HG02981 (cell line): ENCODE measurements around the gene NDC1.

Source experiments
- ATAC-seq: cut with Tn5 transposase; IDR thresholded peaks from one replicate; pipeline ENCODE4 v1.9.1; 2021; ENCODE audit warnings: mild to moderate bottlenecking, moderate library complexity; ENCODE audit not compliant: unreplicated experiment

NDC1 gene

DNA sequence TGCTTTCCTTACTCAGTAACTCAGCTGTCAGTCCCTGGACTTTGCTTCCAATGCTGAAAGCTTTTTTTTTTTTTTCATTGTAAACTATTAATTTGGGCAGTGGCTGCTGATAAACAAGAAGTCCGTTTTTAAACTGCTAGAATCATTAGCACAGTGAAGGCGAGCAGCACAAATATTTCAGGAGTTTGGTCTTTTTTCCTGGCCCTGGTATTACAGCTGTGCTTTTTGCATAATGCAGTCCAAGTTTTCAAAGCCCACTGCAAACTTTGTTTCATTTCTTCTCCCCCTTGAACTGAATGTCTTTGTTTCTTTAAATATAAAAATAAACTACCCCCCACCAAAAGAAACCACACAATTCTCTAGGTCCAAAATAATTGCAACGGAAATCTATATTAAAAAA is 105.7 kb downstream of the NDC1 start:
- no peak for ATAC-seq

DNA sequence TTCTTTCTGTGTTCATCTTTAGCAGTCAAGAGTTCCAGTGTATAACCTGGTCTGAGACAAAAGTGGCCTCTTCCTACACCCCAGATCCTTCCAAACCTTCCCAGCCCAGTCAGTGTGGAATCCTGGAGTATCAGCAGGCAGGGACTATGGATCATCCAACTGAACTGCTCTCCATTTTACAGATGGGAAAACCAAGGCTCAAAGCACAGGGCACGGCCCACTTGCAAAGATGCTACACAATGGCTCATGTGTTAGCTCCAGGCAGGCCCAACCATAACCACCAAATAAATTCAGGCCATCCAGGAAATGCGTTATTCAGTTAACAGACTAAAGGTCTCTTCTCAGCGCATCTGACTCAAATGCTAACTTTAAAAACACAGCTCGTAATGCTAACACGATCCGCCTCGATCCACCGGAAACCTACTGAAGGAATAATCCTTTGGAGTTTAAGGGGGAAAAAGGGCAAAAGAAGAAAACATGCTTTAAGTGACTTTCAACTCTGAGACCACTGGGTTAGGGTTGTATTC is 106.3 kb downstream of the NDC1 start:
- no peak for ATAC-seq

DNA sequence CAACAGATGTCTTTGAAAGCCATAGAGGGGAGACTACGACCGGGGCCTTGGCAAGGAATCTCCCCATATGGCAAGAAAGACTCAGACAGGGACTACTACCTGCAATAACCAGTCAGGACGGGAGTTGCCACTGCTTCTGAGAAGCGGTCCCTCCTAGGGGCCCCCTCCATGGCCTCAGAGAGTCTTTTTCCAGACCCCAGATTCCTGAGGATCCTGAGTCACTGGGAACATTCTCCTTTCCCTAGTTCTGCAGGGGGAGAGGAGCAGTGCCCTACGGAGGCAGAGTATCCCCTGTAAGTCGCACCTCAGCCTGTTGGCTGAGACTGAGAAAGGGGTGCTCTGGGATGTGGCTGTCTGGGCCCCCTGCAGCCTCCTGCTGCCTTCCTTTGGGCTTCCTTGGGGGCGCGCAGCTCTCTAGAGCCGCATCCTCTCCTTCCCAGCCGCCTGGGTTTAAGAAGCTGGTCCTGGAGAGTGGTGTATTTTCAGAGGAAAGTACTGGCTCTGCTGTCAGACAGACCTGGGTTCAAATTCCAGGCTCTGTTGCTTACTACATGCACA is 107.0 kb downstream of the NDC1 start:
- no peak for ATAC-seq

DNA sequence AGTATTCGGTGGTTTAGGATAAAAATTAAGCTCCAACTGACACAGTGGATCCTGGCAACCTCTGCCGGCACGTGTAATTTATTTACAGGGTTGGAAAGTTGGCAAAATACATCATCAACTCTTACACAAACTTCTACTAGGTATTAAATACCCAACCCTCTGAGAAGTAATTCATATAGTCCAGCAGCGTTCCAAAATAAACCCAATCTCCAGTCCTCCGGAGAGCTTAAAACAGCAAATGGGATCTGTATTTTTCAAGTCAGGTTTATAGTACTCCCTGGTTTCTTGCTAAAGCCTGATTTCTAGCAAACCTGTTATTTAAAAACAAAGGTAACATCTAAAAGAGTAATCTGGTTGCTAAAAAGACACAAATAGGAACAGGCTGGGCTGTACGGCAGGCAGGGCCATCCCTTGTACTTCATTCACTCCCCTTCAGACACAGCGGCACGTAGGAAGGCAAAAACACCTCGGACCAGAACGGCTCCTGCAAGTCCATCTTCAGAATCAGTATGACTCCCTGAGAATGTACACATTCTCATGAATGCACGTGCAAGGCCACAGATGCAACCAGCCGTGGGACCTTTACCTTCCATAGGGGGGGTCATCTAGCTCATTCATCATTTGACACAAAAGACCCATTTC is 107.8 kb downstream of the NDC1 start:
- ATAC-seq: no peak

DNA sequence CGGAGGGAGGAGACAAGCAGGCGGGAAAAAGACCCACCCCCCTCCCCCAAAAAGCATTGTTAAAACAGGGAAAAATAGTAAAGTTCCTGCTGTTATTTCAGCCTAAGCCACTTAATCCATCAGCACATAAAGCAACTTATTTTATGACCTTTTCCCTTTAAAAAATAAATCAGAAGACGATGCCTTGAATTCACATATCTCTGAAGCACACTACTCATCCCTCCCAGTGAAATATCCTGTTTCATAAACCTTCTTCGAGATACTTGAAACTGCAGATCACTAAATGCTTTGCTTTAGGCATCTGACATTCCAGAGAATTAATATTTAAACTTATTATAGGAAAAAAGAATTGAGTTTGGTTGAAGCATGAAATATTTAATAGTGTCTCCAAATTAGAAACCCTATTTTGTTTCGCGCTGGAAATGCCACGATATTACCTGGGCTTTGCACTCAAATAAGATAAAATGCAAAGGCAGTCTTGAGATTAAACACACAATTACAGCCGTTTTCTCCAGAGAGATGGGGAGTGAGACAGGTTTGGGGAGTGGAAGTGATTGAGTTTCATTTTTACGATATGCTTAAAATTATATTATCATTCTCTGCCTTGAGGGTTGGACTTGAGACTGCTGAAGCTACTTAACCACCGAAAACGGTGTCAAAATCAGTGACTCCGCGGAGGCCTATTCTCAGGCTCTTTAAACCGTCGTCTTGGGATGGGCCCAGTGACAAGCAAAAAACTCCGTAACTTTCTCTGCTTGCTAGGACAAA is 108.5 kb downstream of the NDC1 start:
- ATAC-seq: no peak

DNA sequence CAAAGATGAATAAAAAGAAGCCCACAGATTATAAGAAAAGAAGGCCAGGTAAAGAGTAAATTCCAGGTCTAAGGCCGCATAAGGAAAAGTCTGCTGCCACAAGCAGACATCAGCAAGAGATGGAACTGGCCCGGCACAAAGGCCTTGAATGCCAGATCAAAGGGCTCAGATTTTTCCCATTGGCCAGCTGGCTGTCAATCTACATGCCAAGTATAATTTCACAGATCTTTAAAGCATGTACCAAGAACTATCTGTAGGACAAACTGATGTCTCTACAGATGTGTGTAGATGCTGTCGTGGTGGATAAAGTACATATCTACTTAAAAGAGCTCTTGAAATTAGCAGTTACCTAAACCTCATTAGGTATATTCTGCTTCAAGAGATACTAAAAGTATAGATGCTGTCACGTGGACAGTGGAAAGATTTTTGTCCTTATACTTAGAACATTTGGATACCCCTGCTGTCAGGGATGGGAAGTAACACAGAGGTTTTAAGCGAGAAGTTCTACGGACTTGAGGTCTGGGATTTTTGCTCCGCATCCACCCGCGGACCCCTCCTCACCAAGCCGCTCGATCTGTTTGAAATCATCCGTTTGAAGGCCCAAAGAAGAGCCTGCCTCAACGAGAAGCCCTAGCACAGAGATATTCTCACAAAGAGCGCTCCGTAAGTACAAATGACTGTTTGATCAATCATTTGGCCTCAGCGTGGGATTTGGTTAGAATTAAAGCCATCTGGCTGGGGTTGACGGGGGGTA is 109.2 kb downstream of the NDC1 start:
- ATAC-seq: no peak

DNA sequence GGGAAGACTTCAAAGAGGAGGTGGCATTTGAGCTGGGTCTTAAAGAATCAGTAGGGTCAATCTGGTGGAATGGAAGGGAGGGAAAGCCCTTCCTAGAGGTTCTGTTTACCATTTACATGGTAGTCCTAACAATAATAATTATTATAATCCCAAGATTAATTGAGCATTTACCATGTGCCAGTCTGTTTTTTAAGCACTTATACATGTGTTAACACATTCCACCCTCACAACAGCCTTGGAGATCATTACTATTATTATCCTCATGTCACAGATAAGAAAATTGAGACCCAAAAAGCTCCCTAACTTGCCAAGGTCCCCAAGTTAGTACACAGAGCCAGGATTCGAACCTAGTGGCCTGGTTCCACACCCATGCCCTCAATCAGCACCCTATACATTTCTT is 109.9 kb downstream of the NDC1 start:
- no peak for ATAC-seq

DNA sequence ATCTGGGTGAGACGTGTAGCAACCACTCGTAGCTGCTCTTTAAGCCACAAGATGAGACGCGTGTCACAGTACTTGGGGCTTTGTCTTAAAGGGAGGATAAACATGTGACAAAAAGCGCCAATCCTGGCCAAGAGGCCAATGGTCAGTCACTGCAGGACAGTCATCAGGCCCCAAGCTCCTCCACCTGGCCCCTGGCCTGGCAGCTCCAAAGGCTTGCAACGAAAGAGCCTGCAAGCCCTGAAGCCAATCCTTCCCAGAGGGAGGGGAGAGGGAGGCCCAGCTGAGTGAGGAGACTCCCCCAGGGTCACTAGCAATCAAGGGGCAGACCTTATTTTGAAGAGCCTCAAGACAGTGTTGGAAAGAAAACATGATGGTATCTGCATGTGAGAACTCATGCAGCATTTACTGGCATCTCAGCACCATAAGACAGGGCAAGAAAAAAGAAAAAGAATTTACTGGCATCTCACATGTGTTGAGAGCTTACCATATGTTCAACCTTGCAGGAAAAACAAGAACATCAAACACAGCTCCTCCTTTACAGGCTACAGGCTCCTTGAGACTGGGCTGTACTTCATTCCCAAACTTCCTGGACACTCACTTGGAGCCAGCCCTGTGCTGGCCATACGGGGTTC is 110.5 kb downstream of the NDC1 start:
- no peak for ATAC-seq

DNA sequence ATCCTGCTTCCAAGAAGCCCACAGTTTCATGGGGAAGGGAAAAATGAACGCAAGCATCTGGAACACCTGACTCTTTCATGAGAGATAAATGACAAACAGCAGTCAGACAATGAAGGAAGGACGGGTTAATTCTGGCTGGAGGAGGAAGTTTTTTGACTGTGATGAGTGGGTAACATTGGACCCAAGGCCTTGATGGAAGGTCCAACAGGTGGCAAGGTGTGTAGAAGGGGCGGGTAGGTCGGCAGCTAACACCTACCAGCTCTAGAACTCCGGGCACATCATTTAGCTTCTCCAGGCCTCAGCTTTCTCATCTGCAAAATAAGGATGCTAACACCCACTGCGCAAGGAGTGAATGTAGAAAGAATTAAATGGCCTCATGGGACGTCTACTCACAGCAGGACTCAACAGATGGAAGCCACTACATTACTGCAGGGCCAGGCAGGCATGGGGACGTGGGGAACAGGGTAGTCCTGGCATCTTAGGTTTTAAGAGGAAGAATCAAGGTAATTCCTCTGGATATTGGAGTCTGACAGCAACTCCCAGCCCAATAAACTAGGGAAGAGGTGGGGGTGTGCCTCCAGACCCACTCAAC is 112.0 kb downstream of the NDC1 start:
- ATAC-seq: no peak

DNA sequence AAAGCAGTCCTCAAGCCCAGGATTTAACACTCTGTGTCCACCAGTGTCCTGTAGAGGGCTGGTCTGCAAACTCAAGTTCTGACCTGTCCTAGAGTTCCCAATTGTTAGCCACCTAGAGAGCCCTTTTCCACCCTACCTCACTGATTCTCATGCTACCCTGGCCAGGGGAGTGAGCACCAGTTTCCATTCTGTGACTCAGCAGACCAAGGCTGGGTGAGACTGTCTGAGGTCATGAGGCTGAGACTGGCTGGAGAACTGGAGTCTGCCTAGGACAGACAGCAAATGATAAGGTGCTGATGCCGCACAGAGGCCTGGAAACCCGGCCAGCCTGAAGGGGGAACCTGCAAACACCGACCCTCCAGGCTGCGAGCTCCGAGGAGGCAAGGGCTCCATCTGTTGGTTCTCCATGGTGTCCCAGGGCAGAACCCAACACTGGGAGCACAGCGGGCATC is 112.8 kb downstream of the NDC1 start:
- no peak for ATAC-seq

DNA sequence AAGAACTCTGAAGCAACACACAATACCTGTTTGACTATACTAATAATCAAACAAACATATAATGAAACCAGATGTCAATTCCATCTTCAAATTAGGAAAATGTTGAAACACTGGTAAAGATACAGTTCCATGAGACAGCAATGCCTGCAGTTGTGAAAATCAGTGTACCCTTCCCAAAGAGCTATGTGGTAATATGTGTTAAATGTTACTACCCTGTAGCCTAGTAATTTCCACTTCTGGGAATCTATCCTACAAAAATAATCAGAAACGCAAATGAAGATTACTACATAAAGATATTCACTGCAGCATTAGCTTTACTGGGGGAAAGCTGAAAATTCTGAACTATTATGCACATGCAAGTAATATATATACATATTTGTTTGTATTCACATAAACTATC is 116.1 kb downstream of the NDC1 start:
- ATAC-seq: no peak

DNA sequence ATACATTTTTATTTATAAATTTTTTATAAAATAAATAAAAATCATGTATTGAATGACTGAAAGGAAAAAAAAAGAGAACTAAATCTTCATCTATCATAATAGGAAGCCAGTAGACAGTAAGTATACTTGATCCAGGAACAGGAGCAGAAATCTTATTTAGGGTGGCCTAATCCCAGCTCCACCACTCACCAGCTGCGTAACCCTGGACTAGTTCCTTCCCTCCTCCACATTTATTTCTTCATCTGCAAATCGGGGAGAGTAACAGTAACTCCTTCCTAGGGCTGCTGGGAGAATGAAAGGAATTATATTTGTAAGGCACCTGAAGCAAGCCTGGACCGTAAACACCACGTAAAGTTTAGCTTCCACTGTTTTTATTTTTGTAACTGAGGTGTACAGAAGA is 117.0 kb downstream of the NDC1 start:
- ATAC-seq: no peak

DNA sequence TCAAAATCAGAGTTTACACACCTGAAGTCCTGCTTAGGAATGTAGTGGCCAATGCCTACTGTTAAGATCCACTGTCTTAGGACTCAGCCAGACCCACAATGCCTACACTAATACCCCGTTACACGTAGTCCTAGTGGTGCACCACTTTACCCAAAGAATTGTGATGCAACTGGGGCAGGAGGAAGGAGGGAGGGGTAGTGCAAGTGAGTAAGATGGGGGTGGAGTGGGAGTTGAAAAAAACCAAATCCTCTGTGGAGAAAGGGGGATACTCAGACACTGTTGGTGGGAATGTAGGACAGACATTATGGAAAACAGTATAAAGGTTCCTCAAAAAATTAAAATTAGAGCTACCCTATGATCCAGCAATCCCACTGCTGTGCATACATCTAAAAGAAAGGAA is 118.6 kb downstream of the NDC1 start:
- no peak for ATAC-seq

DNA sequence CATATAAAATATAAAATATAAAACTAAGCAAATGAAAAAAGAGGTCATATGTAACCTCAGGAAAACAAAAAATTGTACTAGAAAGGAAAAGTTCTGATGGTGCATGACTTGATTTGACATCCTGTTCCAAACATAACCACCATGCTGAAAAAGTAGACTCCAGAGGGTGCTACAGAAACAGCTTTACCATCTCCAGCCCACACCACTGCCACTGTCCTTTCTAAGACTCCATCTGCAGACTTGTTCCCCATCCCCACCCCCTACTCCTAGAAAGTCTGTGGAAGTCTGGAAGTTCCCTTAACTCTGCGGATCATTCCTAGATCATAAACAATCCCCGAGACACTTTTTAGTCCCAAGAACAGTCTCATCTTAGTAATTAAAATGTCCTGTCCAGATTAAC is 119.7 kb downstream of the NDC1 start:
- no peak for ATAC-seq

DNA sequence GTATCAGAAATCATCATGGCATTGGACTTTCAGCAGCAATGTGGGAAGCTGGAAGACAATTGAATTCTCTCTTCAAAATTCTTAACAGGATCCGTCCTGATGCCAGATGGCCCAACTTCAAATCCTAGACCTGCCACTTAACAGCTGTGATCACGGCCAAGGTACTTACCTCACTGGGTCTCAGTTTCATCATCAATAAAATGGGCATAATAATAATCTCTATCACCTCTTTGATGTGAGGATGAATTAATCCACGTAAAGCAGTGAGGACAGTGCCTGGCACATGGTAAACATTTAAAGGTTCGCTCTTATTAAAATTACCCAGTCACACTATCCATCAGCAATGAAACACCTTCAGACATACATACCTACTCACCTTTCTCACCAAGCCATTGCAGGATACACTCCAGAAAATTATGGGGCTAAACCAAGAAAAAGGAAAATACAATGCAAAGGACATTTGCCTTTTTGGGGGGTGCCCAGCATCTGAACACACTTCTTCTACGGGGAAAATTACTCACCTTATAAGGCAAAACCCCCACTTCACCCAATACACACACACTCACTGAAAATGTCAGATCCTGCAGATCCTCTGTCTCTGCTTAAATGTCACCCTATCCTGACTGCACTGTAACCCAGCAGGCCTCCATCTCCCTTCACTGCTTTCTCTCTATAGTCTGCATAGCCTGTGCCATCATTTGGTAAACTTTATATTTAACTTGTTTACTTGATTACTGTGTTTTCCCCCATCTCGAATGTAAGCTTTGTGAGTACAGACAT is 120.9 kb downstream of the NDC1 start:
- ATAC-seq: no peak

DNA sequence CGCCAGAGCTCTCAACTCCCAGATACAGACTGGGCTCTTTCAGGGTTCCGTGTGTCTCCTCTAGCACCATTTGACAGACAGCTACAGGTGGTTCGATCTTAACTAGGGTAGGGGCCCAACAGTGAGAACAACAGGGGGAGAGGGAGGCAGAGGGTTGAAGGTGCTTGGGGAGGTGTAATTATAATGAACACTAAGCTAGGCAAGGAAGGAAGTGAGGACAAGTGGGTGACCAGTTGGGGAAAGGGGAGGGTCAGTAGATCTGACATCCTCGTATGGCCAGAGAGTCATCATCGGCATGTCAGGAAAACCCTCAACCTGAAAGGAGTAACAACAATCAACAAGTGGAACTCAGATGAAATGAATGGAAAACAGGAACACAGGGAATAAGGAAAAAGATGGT is 121.9 kb downstream of the NDC1 start:
- ATAC-seq: no peak

DNA sequence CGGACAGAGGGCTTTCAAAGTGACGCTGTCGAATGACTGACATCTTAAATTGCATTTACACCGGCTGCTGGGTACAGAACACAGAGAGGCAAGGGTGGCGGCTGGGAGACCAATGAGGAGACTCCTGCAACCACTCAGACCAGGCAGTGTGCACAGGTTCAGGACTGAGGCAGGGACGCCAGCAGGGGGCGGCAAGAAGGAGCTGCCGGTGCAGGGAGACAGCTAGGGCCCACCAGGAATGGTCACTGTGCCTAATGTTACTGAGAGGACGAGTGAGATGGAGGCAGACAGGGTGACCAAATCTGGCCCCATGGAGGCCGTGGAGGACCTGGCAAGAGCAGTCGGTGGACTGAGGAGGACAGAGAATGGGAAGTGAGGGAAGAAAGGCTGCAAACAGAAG is 122.6 kb downstream of the NDC1 start:
- no peak for ATAC-seq
